HuH-7 (cell line): ENCODE data around the gene ALKBH6.
"Not testable (repeated sequence)": the region's sequence is repeated elsewhere in the genome, so short reads cannot be mapped to it uniquely, and the experiment has no call there.

Experiments
- DNase-seq: peaks from one replicate; pipeline ENCODE4 v3.0.0; 2011; ENCODE audit warnings: low spot score

The ALKBH6 gene

DNA sequence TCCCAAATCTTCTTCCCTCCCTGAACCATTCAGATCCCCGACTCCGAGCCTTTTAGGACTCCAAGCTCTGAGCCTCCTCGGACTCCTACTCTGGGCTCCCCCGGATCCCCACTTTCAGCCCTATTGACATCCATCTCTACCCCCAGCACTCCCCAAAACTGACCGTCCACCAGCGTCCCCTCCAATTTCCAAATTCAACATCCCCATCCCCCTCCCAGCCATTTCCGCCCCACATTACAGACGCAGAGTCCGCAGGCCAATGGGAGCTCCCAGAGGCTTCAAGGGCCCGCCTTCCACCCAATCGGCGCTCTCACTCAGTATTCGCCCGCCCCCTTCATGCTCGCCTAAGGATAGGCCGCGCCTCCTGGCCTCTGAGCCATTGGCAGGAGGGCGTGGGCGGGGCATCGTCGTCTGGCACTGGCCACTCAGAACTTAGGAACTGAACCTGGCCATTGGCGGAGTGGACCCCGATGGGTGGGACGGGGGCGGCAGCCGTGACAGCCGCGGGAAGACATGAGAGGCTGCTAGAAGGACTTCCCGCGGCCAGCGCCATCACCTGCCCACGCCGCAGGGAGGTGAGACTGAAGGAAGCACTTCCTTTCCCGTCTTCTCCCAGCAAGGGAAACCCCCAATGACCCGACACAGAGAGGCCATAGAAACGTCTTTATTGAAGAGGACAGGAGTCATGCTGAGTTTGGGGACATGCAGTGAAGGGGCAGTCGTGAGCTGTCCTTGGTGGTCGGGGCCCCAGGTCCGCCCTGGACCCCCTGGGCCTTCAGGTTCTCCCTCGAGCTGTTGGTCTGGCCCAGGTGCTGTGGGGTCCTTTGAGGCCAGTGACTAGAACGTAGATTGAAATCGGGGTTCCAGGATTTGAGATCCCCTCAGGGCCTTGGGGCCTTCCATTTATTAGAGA, at the start of gene ALKBH6:
Gene ALKBH6, minus strand, starts transcription at position 202 of the 913 bp plus-strand sequence. CDS start 816 bp downstream, outside the sequence.
- DNase-seq = peak; percentile 100

DNA sequence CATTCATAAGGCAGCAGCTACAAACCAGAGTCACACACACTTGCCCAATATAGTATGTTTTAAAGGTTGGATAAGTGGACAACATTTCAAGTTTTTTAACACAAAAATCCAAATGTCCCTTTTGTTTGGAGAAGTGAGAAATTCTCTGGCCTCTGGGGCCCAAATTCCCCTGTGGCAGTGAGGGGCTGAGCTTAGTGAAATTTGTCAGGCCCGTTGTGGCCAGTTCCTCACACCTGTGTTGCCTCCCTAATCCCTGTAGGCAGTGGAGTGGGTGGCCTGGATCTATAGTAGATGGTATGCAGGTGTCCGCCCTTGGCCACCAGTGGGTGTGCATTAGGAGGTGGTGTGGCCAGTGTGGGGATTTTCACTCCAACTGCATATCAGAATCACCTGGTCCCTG, 47.4 kb upstream of the ALKBH6 start:
- DNase-seq = no peak

DNA sequence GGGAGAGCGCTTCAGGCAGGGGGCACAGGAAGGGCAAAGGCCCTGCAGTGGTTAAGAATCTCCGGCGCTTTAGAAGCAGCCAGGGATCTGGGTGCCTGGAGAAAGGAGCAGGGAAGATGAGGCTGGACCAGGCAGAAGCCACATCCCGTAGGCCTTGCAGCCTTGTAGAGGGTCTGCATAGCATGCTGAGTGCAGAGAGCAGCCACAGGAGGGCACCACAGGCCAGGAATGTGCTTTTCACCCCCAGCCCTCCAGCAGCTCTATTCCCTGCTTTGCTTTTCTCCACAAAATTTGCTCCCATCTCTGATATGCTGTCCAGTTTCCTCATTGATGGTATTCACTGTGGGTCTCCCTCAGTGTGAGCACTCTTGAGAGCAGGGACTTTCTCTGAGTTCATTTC, 46.4 kb upstream of the ALKBH6 start:
- peak; percentile 84 for DNase-seq

DNA sequence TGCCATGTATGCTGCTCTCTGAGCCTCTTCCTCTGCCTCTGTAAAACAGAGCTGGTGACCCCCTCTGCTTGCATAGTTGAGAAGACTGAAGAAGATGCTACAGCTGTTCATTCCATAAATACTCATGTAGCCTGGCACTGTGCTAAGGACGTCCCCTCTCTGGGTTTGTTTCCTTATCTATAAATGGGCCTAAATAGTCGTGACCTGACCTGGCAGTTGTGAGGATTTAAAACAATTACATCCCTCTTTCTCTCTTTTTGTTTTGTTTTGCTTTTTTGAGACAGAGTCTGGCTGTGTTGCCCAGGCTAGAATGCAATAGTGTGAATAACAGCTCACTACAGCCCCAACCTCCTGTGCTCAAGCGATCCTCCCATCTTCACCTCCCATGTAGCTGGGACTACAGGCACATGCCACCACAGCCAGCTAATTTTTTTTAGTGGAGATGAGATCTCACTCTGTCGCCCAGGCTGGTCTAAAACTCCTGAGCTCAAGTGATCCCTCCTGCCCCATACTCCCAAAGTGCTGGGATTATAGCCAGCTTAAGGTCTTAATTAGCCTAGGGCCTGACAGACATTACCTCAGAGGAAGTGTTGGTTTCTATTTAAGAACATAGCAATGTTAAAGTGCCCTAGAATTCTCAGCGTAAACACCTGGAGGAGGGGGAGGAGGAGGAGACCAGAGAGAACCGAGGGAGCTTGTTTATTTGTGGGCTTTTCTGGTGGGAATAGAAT, 45.3 kb upstream of the ALKBH6 start:
- no peak for DNase-seq

DNA sequence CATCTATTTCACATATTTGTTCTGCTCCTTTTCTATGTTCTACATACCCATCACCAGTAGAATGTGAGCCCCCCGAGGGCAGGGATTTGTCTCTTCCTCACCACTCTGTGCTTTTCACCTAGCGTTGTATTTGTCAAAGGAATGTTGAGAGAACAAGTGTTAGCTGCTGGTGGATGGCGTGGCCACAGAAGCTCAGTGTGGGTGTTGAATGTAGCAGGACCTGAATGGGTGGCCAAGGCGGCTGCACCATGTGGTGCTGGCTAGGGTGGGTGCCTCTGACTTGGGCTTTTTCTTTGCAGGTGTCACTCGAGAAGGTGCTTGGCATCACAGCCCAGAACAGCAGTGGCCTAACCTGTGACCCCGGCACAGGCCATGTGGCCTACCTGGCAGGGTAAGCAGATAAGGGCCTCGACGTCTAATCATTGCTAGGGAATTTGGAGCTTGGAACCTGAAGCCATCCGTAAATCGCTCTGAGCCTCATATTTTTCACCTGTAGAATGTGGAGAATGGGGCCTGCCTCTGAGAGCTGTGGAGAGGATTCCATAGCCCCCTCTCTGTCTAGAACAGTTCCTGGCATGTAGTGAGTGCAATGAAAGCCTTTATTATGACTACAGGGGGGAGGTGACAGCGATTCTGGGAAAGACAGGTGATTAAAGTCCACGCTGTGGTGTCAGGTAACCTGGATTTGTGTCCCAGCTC, 44.6 kb upstream of the ALKBH6 start:
- DNase-seq = peak; percentile 44

DNA sequence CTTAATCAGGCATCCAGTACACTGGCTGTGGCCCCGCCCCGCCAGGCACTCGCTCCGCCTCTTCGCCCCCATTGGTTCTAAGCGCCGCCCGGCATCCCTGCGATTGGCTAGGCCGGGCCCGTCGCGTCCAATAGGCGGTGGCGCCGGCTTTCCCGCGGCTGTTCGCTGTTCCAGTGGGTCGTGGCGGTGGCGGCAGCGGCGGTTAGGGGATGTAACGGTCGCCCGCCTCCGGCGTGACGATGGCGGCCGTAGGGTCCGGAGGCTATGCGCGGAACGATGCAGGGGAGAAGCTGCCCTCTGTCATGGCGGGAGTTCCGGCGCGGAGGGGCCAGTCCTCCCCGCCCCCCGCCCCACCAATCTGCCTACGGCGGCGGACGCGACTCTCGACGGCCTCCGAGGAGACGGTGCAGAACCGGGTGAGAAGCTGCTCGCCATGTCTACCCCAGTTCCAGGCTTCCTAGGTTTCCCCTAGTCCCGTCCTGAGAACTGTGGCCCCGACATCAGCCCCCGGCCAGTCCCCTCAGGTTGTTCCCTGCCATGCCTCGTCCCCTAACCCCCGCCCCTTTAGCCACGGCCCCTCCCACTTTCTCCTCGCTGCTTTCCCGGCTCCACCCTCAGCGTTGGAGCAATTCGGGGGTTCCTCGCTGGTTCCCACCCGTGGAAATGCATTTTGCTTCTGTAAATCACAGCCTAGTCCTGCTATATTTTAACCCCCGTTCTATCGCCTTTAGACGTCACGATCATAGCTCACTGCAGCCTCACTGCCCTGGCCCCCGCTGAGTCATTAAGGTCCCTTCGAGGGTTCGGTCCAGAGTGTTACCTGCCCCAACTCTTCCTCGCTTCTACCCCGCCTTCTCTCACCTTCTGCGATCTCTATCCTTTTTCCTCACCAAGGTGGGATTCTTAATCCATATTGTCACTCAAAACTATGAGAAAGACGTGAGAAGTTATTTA, 41.0 kb upstream of the ALKBH6 start, which contains the start of gene WDR62:
Gene WDR62, plus strand, starts transcription at position 165 of the 954 bp plus-strand sequence. Its CDS starts 75 bp downstream, at position 240.
- peak; percentile 99 for DNase-seq

DNA sequence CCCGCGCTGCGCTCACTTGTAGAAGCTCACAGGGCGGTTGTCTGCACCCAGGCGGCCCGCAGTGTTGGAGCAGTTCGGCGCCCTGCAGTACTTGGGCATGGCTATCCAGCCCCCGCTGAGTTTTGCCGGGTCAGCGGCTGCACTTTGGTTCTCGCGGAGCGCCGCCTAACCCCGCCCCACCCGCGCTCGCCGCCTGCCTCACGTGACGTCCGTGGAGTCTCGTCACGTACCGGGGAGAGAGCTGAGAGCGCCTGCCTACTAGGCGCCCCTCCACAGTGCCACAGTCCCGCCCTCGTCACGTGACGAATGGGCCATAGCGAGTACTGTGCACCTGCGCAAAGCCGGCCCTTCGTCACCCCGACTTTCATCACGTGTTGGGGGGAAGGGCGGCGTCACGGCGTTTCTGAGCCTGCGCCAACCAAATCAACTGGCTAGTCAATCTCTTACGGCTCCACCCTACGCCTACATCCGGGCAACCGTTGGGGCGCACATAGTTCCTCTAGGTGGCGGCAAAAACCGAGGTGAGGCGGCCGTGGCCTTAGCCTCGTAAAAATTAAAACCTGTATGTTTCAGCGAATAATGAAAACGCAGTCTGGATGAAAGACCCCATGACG, 40.2 kb upstream of the ALKBH6 start, which contains the start of gene THAP8:
Gene THAP8, minus strand, starts transcription at position 167 of the 614 bp plus-strand sequence. Its CDS starts 68 bp downstream, at position 99.
- peak; percentile 99 for DNase-seq

DNA sequence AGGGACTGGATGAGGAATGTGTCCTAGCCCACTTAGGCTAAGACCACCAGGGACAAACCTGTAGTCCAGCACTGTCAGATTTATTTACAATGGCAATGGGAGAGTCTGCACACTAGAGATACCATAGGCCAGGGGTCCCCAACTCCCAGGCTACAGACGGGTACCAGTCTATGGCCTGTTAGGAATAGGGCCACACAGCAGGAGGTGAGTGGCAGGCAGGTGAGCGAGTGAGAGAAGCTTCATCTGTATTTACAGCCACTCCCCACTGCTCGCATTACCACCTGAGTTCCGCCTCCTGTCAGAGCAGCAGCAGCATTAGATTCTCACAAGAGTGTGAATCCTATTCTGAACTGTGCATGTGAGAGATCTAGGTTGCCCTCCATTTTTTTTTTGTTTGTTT, 37.6 kb upstream of the ALKBH6 start:
- no peak for DNase-seq

DNA sequence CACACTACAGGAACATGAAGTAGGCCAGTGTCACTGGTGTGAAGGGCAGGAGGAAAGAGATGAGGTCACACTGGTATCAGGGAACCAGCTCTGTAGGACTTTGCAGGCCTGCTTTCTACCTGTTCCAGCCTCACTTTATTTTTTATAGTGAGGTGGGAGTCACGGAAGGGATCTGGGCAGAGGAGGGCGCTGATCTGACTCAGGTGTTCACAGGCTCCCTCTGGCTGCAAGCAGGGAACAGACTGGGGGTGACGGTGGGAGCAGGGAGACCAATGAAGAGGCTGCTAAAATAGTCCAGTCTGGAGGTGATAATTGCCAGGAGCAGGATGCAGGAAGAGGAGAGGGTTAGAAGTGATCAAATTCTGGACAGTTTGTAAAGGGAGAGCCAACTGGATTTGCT, 37.2 kb upstream of the ALKBH6 start:
- DNase-seq = peak; percentile 68

DNA sequence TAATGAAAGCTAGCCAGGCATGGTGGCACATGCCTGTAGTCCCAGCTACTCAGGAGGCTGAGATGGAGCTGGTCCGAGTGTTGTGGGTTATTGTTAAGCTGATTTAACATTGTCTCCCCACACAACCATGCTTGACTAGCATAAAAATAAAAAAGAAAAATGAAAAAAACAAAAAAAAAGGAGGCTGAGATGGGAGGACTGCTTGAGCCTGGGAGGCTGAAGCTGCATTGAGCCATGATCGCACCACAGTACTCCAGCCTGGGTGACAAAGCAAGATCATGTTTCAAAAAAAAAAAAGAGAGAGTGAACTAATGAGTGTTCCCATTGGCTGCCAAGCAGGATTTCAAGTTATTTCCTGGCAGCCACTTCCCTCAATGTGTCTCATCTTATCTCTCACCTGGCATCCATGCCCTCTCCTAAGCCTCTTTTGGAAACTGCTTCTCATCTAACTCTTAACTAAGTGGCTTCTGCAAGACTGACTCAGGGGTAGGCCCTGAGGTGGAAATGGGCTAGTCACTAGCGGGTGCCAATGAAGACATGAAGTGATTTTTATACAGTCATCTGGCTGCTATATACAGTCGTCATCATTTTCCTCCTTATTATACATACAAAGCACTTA, 35.2 kb upstream of the ALKBH6 start:
- no peak for DNase-seq

DNA sequence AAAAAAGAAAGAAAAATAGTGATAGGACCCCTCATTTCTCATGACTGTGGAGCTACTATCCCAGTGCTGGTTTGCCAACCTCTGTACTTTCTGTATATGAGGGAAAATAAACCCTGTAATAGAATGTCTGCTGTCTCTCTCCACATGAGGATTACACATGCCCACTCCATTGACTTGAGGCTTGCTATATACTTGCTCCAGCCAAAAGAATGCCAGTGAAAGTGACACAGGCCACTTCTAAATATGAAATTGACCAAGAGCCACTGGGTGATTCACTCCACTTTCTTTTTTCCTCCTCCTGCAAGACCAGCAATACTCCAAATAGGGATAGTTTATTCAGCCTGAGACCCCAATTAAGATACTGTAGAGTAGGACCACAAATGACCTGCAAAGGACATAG, 33.8 kb upstream of the ALKBH6 start:
- no peak for DNase-seq

DNA sequence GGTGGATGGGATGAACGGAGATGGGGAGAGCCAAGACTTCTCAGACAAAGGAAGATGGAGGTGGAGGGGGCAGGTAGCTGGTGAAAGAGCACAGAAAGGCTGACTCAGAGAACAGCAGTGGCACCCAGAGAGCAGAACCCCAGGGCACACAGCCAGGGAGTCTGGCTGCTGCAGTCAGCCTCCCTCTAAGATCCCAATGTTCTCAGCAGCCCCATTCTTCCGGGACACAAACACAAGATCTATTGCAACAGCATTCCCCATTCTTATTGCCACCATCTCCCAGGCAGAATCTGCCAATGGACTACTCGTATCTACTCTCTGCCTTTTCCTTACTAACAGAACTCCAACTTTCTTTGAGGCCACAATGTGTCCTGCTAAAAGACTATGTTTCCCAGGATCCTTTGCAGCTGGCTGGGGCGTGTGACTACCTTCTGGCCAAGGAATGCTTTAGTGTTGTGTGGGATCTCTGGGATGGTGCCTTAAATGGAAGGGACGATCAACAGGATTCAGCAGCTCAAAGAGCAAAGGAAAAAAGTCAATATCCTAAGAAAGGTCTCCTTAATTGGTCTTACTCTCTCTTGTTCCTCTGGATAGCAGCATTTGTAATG, 32.5 kb upstream of the ALKBH6 start:
- no peak for DNase-seq

DNA sequence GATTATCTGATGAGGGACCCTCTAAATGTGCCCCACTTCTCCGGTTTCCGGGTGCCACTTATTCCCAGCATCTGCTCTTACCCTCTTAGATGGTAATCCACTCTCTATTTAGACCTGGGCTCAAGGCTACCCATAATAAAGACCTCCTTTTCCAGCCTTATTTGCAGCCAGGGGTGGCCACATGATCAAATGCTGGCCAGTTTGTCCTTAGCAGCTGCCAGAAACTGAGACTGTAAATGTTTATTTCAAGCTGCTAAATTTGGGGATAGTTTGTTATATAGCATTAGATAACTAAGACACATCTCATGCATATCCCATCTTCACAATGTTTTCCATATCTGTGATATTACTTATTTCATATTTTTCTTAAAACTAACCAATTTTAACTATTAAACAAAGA, 29.9 kb upstream of the ALKBH6 start:
- no peak for DNase-seq

DNA sequence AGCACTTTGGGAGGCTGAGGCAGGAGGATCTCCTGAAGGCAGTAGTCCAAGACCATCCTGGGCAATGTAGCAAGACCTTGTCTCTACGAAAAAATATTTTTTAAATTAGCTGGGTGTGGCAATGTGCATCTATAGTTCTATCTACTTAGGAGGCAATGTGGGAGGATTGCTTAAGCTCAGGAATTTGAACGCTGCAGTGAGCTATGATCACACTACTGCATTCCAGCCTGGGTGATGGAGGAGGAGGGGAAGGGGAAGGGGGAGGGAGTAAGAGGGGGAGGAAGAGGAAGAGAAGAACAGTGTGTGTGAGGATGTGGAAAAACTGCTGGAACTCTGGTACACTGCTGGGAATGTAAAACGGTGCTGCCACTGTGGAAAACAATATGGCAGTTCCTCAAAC, 27.8 kb upstream of the ALKBH6 start:
- peak; percentile 52 for DNase-seq

DNA sequence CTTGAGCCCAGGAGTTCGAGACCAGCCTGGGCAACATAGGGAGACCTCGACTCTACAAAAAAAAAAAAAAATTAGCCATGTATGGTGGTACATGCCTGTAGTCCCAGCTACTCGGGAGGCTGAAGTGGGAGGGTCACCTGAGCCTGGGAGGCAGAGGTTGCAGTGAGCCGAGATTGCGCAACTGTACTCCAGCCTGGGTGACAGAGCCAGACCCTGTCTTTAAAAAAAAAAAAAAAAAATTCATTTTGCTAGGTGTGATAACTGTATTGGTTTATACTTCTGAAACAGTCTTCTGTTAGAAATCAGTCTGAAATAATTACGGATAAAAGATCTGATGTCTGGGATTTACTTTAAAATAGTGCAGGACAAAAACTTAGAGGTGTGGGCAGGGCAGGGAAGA, 27.1 kb upstream of the ALKBH6 start:
- not testable (repeated sequence) for DNase-seq

DNA sequence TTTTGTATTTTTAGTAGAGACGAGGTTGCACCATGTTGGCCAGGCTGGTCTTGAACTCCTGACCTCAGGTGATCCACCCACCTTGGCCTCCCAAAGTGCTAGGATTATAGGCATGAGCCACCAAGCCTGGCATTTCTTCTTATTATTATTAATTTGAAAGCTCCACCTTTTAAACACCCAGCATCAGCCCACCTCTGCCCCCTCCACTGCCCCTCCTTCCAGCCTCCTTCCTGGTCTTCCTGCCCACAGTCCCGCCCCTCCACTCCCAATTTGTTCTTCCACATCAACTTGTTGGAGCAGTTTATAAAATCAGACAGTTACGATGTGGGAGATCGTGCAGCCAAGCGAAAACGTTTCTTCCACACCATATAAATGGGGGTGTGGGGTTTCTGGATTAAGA, 26.5 kb upstream of the ALKBH6 start:
- no peak for DNase-seq

DNA sequence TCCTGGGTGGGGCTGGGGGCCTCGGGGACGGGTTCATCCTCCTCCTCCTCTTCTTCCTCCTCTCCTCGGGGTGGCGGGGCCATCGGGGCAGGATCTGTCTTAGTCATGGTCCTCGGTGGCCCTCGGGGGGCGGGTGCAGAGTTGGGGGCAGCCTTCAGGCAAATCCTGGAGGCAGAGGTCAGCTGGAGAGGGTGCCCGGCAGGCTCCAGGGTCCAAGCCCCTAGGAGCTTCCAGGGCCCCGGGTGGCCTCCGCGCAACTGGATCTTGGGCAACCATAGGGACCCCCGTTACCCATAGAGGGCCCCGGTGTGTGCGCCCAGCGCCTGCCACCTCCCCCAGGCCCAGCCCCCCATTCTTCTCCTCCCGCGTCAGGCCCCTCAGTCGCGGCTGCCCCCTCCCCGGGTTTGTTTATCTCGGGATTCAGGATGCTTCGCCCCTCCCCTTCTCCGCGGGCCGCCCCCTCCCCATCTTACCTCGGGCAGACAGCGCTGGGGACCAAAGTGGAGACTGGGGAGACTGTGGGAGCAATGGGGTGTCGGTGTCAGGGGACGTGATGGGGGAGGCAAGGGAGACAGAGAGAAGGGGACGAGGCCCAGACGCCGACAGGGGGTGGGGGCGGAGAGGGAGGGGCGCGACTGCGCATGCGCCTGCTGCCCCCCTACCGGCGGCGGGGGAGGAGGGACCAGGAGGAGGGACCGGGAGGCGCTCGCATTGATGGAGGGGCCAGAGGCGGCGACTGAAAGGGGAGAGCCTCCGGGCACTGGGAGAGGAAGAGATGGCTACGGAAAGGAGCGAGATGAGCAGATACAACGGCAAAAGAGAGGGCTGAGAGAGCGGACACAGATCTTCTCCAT, 18.5 kb upstream of the ALKBH6 start, which contains the start of gene CLIP3:
Gene CLIP3, minus strand, starts transcription at position 623 of the 854 bp plus-strand sequence. Its CDS starts 516 bp downstream, at position 107.
- no peak for DNase-seq

DNA sequence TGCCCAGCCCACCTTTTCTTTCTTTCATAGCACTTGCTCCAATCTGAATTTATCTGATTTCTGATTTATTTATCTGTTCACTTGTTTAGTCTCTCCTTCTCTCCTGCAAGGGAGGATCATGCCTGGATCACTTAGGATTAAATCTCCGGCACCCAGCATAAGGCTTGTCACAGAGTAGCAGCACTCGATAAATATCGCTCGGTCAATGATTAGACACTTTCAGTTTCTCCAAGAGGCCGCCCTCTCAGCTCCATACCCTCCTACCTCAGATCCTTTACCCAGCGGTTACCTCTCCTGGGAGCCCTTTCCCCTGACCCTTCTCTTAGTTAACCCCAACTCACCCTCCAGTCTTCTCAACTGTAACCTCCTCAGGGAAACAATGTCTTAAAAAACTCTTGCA, 17.3 kb upstream of the ALKBH6 start:
- DNase-seq = no peak
